ENCODE results near the gene EIF2B2. TPM values are rescaled to one million over a fixed set of nuclear protein-coding genes. Genes with fewer than 3 reads are reported as not detected.
A peak's percentile ranks its signal among the peaks of the same experiment; 100 is the strongest.

EIF2B2 gene
- total RNA-seq, 4 donors from 2014 or later, result 27.3 to 41.9 (median 35.5) TPM

- H3K27ac ChIP-seq, result peak overlapping the region; percentile 43 to 68
- no peaks in the 10 kb centered on the region for H3K36me3 ChIP-seq
- no peaks in the 10 kb centered on the region for H3K9me3 ChIP-seq
- no peak overlapping the region for H3K4me3 ChIP-seq
- intact Hi-C loops (cut with DNase I; ENCODE audit: low total_unique reads), result no loop called here
- TF ChIP-seq POLR2A (IDR thresholded peaks at IDR 0.05) (no peak), CTCF (IDR thresholded peaks at IDR 0.05) (no peak)
- DNase-seq, result no peak
- H3K4me1 ChIP-seq, result peaks cover 0 to 17% of the 10 kb centered on the region in 2 donors
- no peaks in the 10 kb centered on the region for H3K27me3 ChIP-seq
Observed at GRCh38 chr14:75010472-75011093, 7.9 kb downstream of the EIF2B2 start.

- intact Hi-C loops (cut with DNase I; ENCODE audit: low total_unique reads), result no loop called here
- no peak for DNase-seq
- Histone ChIP-seq H3K4me1 (peaks cover 0 to 17% of the 10 kb centered on the region in 2 donors), H3K36me3 (no peaks in the 10 kb centered on the region), H3K4me3 (no peak overlapping the region), H3K9me3 (no peaks in the 10 kb centered on the region), H3K27me3 (no peaks in the 10 kb centered on the region), H3K27ac (peak overlapping the region; percentile 43 to 68)
- TF ChIP-seq POLR2A (IDR thresholded peaks at IDR 0.05) (no peak), CTCF (IDR thresholded peaks at IDR 0.05) (no peak)
Observed at GRCh38 chr14:75011356-75011994, 8.8 kb downstream of the EIF2B2 start.

GRCh38 chr14:75013290-75013689 is 10.6 kb downstream of the EIF2B2 start:
- no peak for TF ChIP-seq CTCF (IDR thresholded peaks at IDR 0.05)
- no peak for TF ChIP-seq POLR2A (IDR thresholded peaks at IDR 0.05)
- no peak overlapping the region for H3K27ac ChIP-seq
- H3K9me3 ChIP-seq, result no peaks in the 10 kb centered on the region
- no peak overlapping the region for H3K4me3 ChIP-seq
- H3K36me3 ChIP-seq, result no peaks in the 10 kb centered on the region
- peak in 1 of 2 donors; percentile 32 for DNase-seq
- H3K27me3 ChIP-seq, result no peaks in the 10 kb centered on the region
- intact Hi-C loops (cut with DNase I; ENCODE audit: low total_unique reads), result no loop called here
- H3K4me1 ChIP-seq, result peaks cover 0 to 9% of the 10 kb centered on the region in 2 donors

GRCh38 chr14:75015496-75015895 is 12.8 kb downstream of the EIF2B2 start:
- H3K27me3 ChIP-seq, result no peaks in the 10 kb centered on the region
- no peaks in the 10 kb centered on the region for H3K36me3 ChIP-seq
- no peak for DNase-seq
- TF ChIP-seq CTCF (IDR thresholded peaks at IDR 0.05), result no peak
- TF ChIP-seq POLR2A (IDR thresholded peaks at IDR 0.05), result no peak
- H3K27ac ChIP-seq, result no peak overlapping the region
- H3K4me3 ChIP-seq, result no peak overlapping the region
- intact Hi-C loops (cut with DNase I; ENCODE audit: low total_unique reads), result no loop called here
- no peaks in the 10 kb centered on the region for H3K9me3 ChIP-seq
- peaks cover 0 to 9% of the 10 kb centered on the region in 2 donors for H3K4me1 ChIP-seq

- H3K27ac ChIP-seq, result no peak overlapping the region
- H3K36me3 ChIP-seq, result no peaks in the 10 kb centered on the region
- intact Hi-C loops (cut with DNase I; ENCODE audit: low total_unique reads), result no loop called here
- TF ChIP-seq CTCF (IDR thresholded peaks at IDR 0.05), result no peak
- TF ChIP-seq POLR2A (IDR thresholded peaks at IDR 0.05), result no peak
- peaks cover 0 to under 1% of the 10 kb centered on the region in 2 donors for H3K4me1 ChIP-seq
- no peaks in the 10 kb centered on the region for H3K27me3 ChIP-seq
- H3K4me3 ChIP-seq, result no peak overlapping the region
- no peaks in the 10 kb centered on the region for H3K9me3 ChIP-seq
- no peak for DNase-seq
Observed at GRCh38 chr14:75016815-75017214, 14.1 kb downstream of the EIF2B2 start.

Measured in uterus (tissue), 4 donors.